ENCODE results near the gene AP5Z1. TPM values are rescaled to one million over a fixed set of nuclear protein-coding genes. Genes with fewer than 3 reads are reported as not detected.

Gene AP5Z1
- total RNA-seq, 4 donors from 2014 or later, result 25.7 to 37.3 (median 31.5) TPM

- peaks cover 0 to 23% (median 7%) of the 10 kb centered on the region in 4 donors for H3K36me3 ChIP-seq
- H3K4me3 ChIP-seq, result no peak overlapping the region
- TF ChIP-seq POLR2A (IDR thresholded peaks at IDR 0.05; ENCODE audit: low read depth) (no peak), POLR2AphosphoS5 (IDR thresholded peaks at IDR 0.05) (no peak), CTCF (IDR thresholded peaks at IDR 0.05) (no peak), EP300 (IDR thresholded peaks at IDR 0.05) (no peak)
- H3K4me1 ChIP-seq, result peaks cover 6 to 17% (median 11%) of the 10 kb centered on the region in 4 donors
- no peak overlapping the region for H3K27ac ChIP-seq (replicated peaks in 1 of 4)
- H3K27me3 ChIP-seq, result no peaks in the 10 kb centered on the region
- no peak for DNase-seq (ENCODE audit: extremely low spot score)
- no peaks in the 10 kb centered on the region for H3K9me3 ChIP-seq
- intact Hi-C loops (cut with DNase I), result no loop called here
- WGBS, result 93% methylated on average over 16 of the region's 21 CpGs
Measured at GRCh38 chr7:4838626-4839334, 63.4 kb downstream of the AP5Z1 start.

GRCh38 chr7:4840079-4840501 is 64.7 kb downstream of the AP5Z1 start:
- H3K9me3 ChIP-seq, result no peaks in the 10 kb centered on the region
- H3K27ac ChIP-seq (replicated peaks in 1 of 4), result no peak overlapping the region
- H3K4me3 ChIP-seq, result no peak overlapping the region
- 85% methylated on average over 11 of the region's 16 CpGs for WGBS
- TF ChIP-seq POLR2A (IDR thresholded peaks at IDR 0.05; ENCODE audit: low read depth), result no peak
- no peak for TF ChIP-seq EP300 (IDR thresholded peaks at IDR 0.05)
- no peak for TF ChIP-seq POLR2AphosphoS5 (IDR thresholded peaks at IDR 0.05)
- TF ChIP-seq CTCF (IDR thresholded peaks at IDR 0.05), result no peak
- H3K36me3 ChIP-seq, result peaks cover 0 to 10% (median 4%) of the 10 kb centered on the region in 4 donors
- H3K27me3 ChIP-seq, result no peaks in the 10 kb centered on the region
- H3K4me1 ChIP-seq, result peaks cover 6 to 17% (median 11%) of the 10 kb centered on the region in 4 donors
- intact Hi-C loops (cut with DNase I), result no loop called here
- DNase-seq (ENCODE audit: extremely low spot score), result no peak

Small RNA genes within 50 kb of the gene (small RNA-seq; reads per million reads assigned to genes)
- gene MIR4656 (0 reads per million in 3 donors), gene RF00019 (0 reads per million in 3 donors)

Other genes with a start within 250 kb of the AP5Z1 start
- 10 to 100 TPM; 23.4 to 46.1 (median 36.3) TPM for gene FOXK1, start 93.3 kb upstream of the AP5Z1 start, total RNA-seq
- under 1 TPM; 0.17 to 0.46 (median 0.37) TPM for gene PAPOLB, start 86.4 kb downstream of the AP5Z1 start, total RNA-seq
- 10 to 100 TPM in 3 of 4 donors, 1 to 10 TPM in 1; 6.5 to 12.9 (median 12.1) TPM for gene RADIL, start 108.1 kb downstream of the AP5Z1 start, total RNA-seq
- not detected for gene MMD2, start 183.6 kb downstream of the AP5Z1 start, total RNA-seq

Data from esophagus muscularis mucosa (tissue), 4 donors.